IMR-90 (cell line): ENCODE measurements around the gene ZNF43. TPM values are rescaled to one million over a fixed set of nuclear protein-coding genes. Genes with fewer than 3 reads are reported as not detected.

ENCODE experiments used
- ATAC-seq: fragments of 200-7000 bp; cut with Tn5 transposase; 2 replicates; pipeline ENCODE4 v1.9.1; 2020; ENCODE audit warnings: low read depth, mild to moderate bottlenecking, moderate library complexity
- BruUV-seq: library from RNA; stranded (reverse); fragments of 400-500 nt; replicated peaks from 2 replicates; lab custom pipeline; 2021; lab: Mats Ljungman, UMichigan
- CTCF ChIA-PET: fragments of 300-600 bp; formaldehyde crosslinking; extraction: SDS; loops from one replicate; lab custom pipeline; 2021; ENCODE audit warnings: antibody characterized with exemption; lab: Yijun Ruan, JAX
- POLR2A ChIA-PET: fragments of 300-600 bp; sonication (Branson Sonifier 250); formaldehyde crosslinking; loops from one replicate; lab custom pipeline; 2022; ENCODE audit warnings: antibody characterized with exemption; ENCODE audit not compliant: unreplicated experiment; lab: Charles Lee
- DNase-seq: peaks from one replicate; pipeline ENCODE4 v3.0.0; 2013
- H2AFZ ChIP-seq: replicated peaks from 2 replicates; pipeline ENCODE3; 2013; ENCODE audit warnings: low read length, mild to moderate bottlenecking; ENCODE audit not compliant: poor library complexity
- H2AK5ac ChIP-seq: 2 replicates; pipeline ENCODE4 v1.6.1; 2013; ENCODE audit warnings: low read depth, low read length, inconsistent platforms
- H2AK9ac ChIP-seq: replicated peaks from 2 replicates; pipeline ENCODE3; 2013; ENCODE audit warnings: mild to moderate bottlenecking, low read depth, low read length, moderate library complexity; ENCODE audit not compliant: poor library complexity
- H2BK120ac ChIP-seq: 2 replicates; pipeline ENCODE4 v1.6.1; 2013; ENCODE audit warnings: low read depth, low read length, inconsistent platforms
- H2BK15ac ChIP-seq: 3 replicates; pipeline ENCODE4 v1.6.1; 2013; ENCODE audit warnings: low read depth, low read length, inconsistent platforms
- H2BK20ac ChIP-seq: 2 replicates; pipeline ENCODE4 v1.6.1; 2013; ENCODE audit warnings: low read depth, mild to moderate bottlenecking, inconsistent platforms, low read length, moderate library complexity
- H2BK5ac ChIP-seq: 2 replicates; pipeline ENCODE4 v1.6.1; 2013; ENCODE audit warnings: mild to moderate bottlenecking, low read depth, low read length, inconsistent platforms; ENCODE audit not compliant: poor library complexity, severe bottlenecking
- H3K14ac ChIP-seq: replicated peaks from 2 replicates; pipeline ENCODE4 v1.6.1; 2013; ENCODE audit warnings: low read depth, low read length, inconsistent platforms
- H3K18ac ChIP-seq: 2 replicates; pipeline ENCODE4 v1.6.1; 2013; ENCODE audit warnings: low read depth, low read length, control low read depth
- H3K23ac ChIP-seq: 2 replicates; pipeline ENCODE4 v1.6.1; 2013; ENCODE audit warnings: low read depth, low read length, inconsistent platforms
- H3K27ac ChIP-seq: 2 replicates; pipeline ENCODE4 v1.5.1; 2013; ENCODE audit warnings: mild to moderate bottlenecking, control low read depth, low read length; ENCODE audit not compliant: insufficient read depth
- H3K27me3 ChIP-seq: 2 replicates; pipeline ENCODE4 v1.6.1; 2013; ENCODE audit warnings: low read length; ENCODE audit not compliant: control insufficient read depth, insufficient read depth
- H3K36me3 ChIP-seq: 2 replicates; pipeline ENCODE4 v1.6.1; 2013; ENCODE audit warnings: low read length, mixed read lengths; ENCODE audit not compliant: control insufficient read depth, insufficient read depth
- H3K4ac ChIP-seq: 2 replicates; pipeline ENCODE4 v1.6.1; 2013; ENCODE audit warnings: low read depth, low read length, inconsistent platforms
- H3K4me1 ChIP-seq: 2 replicates; pipeline ENCODE4 v1.6.1; 2013; ENCODE audit warnings: low read length, mixed read lengths; ENCODE audit not compliant: control insufficient read depth, insufficient read depth
- H3K4me2 ChIP-seq: 2 replicates; pipeline ENCODE4 v1.6.1; 2013; ENCODE audit warnings: low read depth, mild to moderate bottlenecking, control low read depth, low read length, moderate library complexity
- H3K4me3 ChIP-seq: 2 replicates; pipeline ENCODE4 v1.5.1; 2013; ENCODE audit warnings: low read depth, mild to moderate bottlenecking, control low read depth, low read length, moderate library complexity; ENCODE audit not compliant: insufficient read depth
- H3K56ac ChIP-seq: 2 replicates; pipeline ENCODE4 v1.6.1; 2013; ENCODE audit warnings: low read length, inconsistent platforms; ENCODE audit not compliant: insufficient read depth; ENCODE audit errors: extremely low read depth
- H3K79me1 ChIP-seq, 2 experiments: 2 replicates each; pipeline ENCODE4 v1.6.1; 2013; ENCODE audit warnings: low read length in 2 of 2, inconsistent platforms in 1 of 2, low read depth in 1 of 2
- H3K9ac ChIP-seq: 2 replicates; pipeline ENCODE4 v1.6.1; 2013; ENCODE audit warnings: low read depth, low read length, control low read depth
- H3K9me1 ChIP-seq: 2 replicates; pipeline ENCODE4 v1.6.1; 2013; ENCODE audit warnings: low read length, inconsistent platforms; ENCODE audit not compliant: insufficient read depth
- H3K9me3 ChIP-seq: 2 replicates; pipeline ENCODE4 v1.6.1; 2013; ENCODE audit warnings: low read length; ENCODE audit not compliant: control insufficient read depth, insufficient read depth
- H4K20me1 ChIP-seq: 2 replicates; pipeline ENCODE4 v1.6.1; 2013; ENCODE audit warnings: low read length, inconsistent platforms; ENCODE audit not compliant: insufficient read depth
- H4K5ac ChIP-seq: 2 replicates; pipeline ENCODE4 v1.6.1; 2013; ENCODE audit warnings: mild to moderate bottlenecking, low read depth, low read length, control low read depth
- H4K8ac ChIP-seq, 2 experiments: 2 replicates each; pipeline ENCODE4 v1.6.1; 2013; ENCODE audit warnings: low read depth in 2 of 2, low read length in 2 of 2, control low read depth in 1 of 2, inconsistent platforms in 1 of 2
- H4K91ac ChIP-seq: 2 replicates; pipeline ENCODE4 v1.6.1; 2013; ENCODE audit warnings: low read depth, low read length, inconsistent platforms; ENCODE audit not compliant: insufficient read depth
- CHD1 ChIP-seq: IDR thresholded peaks from 2 replicates; pipeline ENCODE4 v1.6.1; 2012; ENCODE audit warnings: low read depth, low read length, improper control_type of control experiment
- WGBS, 2 experiments: methylation state at CpG; one replicate each; pipeline versions ENCODE4 v1.1.5 to v1.1.7; 2013; ENCODE audit warnings: missing lambda C conversion rate in 2 of 2; ENCODE audit not compliant: insufficient read length in 1 of 2; ENCODE audit errors: extremely low coverage in 2 of 2; 5-methylcytosine and 5-hydroxymethylcytosine counted together
- dilution Hi-C: fragments of 300-500 bp; cut with HindIII; formaldehyde crosslinking; loops from one replicate; pipeline ENCODE4 v1.14.3; 2018; ENCODE audit warnings: low sequenced_read_pairs; ENCODE audit not compliant: unreplicated experiment
- in situ Hi-C: fragments of 300-500 bp; cut with MboI; formaldehyde crosslinking; loops from 3 replicates; pipeline ENCODE4 v1.14.3; 2019; ENCODE audit warnings: low sequenced_read_pairs, inconsistent platforms, mixed read lengths
- intact Hi-C: fragments of 100-400 bp; cut with micrococcal nuclease; formaldehyde crosslinking; loops from 2 replicates; pipeline ENCODE4 v1.10.0; 2022
- polyA plus RNA-seq, 3 experiments: library from polyadenylated mRNA; depleted of rRNA; stranded (reverse); fragments of >200 nt; gene quantifications; 2 replicates each; pipeline ENCODE4 v1.2.3, GENCODE V29; 2012; ENCODE audit warnings: low replicate concordance in 1 of 3
- total RNA-seq: library from RNA; depleted of rRNA; stranded (reverse); fragments of >200 nt; gene quantifications from 2 replicates; pipeline ENCODE4 v1.2.3, GENCODE V29; 2012

ZNF43 gene
- total and polyA plus RNA-seq, 2 of the 4 experiments (the other 2 are of a cell fraction): 2.9 to 8.8 TPM

- intact Hi-C loops: no loop called here
- Histone ChIP-seq H4K20me1 (no peaks in the 10 kb centered on the region), H3K23ac (no peak overlapping the region), H3K56ac (no peak overlapping the region), H3K9me3 (peaks cover 37% of the 10 kb centered on the region), H3K27me3 (no peaks in the 10 kb centered on the region), H3K4me2 (no peak overlapping the region), H2AK5ac (no peak overlapping the region), H3K27ac (no peak overlapping the region), H2BK15ac (no peak overlapping the region), H2BK20ac (no peak overlapping the region), H3K9ac (no peak overlapping the region), H3K14ac (no peak overlapping the region), H2AFZ (no peak overlapping the region), H2BK120ac (no peak overlapping the region), H3K4me3 (no peak overlapping the region), H4K5ac (no peak overlapping the region), H4K8ac (no peak overlapping the region), H3K4ac (no peak overlapping the region), H3K4me1 (no peaks in the 10 kb centered on the region), H4K91ac (no peak overlapping the region), H3K36me3 (peaks cover 16% of the 10 kb centered on the region), H3K79me1 (peaks cover 0 to 4% of the 10 kb centered on the region in 2 experiments; a peak in 3 of 4 replicates), H3K18ac (no peak overlapping the region), H2BK5ac (no peak overlapping the region), H2AK9ac (no peak overlapping the region), H3K9me1 (no peaks in the 10 kb centered on the region)
- no peak for TF ChIP-seq CHD1
- no TSS peak for BruUV-seq
- ChIA-PET POLR2A (no interaction called here), CTCF (no interaction called here)
- DNase-seq (no peak), ATAC-seq (no peak)
- in situ Hi-C loops: no loop called here
- dilution Hi-C loops: no loop called here
- WGBS, 2 experiments: no CpG with 5 or more reads among the region's 4 CpGs
Observed at GRCh38 chr19:21823224-21823623, 12.8 kb downstream of the ZNF43 start.
